AG09319 (cell line): ENCODE measurements around the gene SPATA2.
A peak's percentile ranks its signal among the peaks of the same experiment; 100 is the strongest.

Source experiments
- DNase-seq: peaks from one replicate; pipeline ENCODE4 v3.0.0-alpha.2; 2010; ENCODE audit warnings: low read depth; ENCODE audit errors: extremely low read depth
- CTCF ChIP-seq: IDR thresholded peaks from 2 replicates; pipeline ENCODE4 v1.5.1; 2011; ENCODE audit warnings: low read depth, mild to moderate bottlenecking, inconsistent platforms, low read length, moderate library complexity

Gene SPATA2

GRCh38 chr20:49889001-49889934 is 26.1 kb downstream of the SPATA2 start:
- TF ChIP-seq CTCF = no peak
- DNase-seq = no peak

- peak; percentile 89 for TF ChIP-seq CTCF
- no peak for DNase-seq
Measured at GRCh38 chr20:49888212-49889000, 26.9 kb downstream of the SPATA2 start.

- no peak for DNase-seq
- no peak for TF ChIP-seq CTCF
Measured at GRCh38 chr20:49887251-49888211, 27.8 kb downstream of the SPATA2 start.

GRCh38 chr20:49886571-49887213 is 28.6 kb downstream of the SPATA2 start:
- TF ChIP-seq CTCF = no peak
- no peak for DNase-seq

GRCh38 chr20:49885558-49886332 is 29.6 kb downstream of the SPATA2 start:
- no peak for DNase-seq
- TF ChIP-seq CTCF = no peak

- no peak for DNase-seq
- TF ChIP-seq CTCF = no peak
Measured at GRCh38 chr20:49883246-49883802, 32.0 kb downstream of the SPATA2 start.
